Measurements from ENCODE around the gene CLDN20.

DNA sequence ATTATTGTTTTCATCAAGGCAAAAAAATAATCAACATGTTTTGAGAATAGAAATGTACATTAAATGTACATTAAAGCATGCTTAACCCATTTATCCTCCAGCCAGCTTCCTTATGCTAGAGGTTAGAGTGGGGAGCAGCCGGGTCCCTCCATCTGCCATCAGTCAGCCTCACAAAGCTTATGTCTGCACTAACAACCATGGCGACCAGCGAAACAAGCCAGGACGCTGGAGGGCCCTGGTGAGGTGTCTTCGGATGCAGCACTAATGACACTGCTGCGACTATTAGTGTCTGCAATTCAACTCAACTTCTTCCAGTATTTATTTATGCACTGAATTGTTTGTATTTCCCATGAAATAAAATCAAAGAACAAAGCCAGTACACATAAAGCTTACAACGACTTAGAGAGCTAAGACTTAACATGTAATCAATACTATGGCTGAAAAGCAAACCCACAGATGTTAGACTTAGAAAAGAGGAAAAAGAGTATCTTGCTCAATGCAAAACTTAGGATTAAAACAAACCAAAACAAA lies 6.8 kb downstream of the CLDN20 start:
- TF ChIP-seq, protein P1, sequence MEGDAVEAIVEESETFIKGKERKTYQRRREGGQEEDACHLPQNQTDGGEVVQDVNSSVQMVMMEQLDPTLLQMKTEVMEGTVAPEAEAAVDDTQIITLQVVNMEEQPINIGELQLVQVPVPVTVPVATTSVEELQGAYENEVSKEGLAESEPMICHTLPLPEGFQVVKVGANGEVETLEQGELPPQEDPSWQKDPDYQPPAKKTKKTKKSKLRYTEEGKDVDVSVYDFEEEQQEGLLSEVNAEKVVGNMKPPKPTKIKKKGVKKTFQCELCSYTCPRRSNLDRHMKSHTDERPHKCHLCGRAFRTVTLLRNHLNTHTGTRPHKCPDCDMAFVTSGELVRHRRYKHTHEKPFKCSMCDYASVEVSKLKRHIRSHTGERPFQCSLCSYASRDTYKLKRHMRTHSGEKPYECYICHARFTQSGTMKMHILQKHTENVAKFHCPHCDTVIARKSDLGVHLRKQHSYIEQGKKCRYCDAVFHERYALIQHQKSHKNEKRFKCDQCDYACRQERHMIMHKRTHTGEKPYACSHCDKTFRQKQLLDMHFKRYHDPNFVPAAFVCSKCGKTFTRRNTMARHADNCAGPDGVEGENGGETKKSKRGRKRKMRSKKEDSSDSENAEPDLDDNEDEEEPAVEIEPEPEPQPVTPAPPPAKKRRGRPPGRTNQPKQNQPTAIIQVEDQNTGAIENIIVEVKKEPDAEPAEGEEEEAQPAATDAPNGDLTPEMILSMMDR (IDR thresholded peaks at IDR 0.05) = no peak
- TF ChIP-seq EP300 (IDR thresholded peaks at IDR 0.05) = no peak
